ENCODE data around the gene MTUS2. TPM values are rescaled to one million over a fixed set of nuclear protein-coding genes. Genes with fewer than 3 reads are reported as not detected.

Gene MTUS2
- polyA plus RNA-seq, 4 donors: 0.74 to 6.2 (median 1.6) TPM

DNA sequence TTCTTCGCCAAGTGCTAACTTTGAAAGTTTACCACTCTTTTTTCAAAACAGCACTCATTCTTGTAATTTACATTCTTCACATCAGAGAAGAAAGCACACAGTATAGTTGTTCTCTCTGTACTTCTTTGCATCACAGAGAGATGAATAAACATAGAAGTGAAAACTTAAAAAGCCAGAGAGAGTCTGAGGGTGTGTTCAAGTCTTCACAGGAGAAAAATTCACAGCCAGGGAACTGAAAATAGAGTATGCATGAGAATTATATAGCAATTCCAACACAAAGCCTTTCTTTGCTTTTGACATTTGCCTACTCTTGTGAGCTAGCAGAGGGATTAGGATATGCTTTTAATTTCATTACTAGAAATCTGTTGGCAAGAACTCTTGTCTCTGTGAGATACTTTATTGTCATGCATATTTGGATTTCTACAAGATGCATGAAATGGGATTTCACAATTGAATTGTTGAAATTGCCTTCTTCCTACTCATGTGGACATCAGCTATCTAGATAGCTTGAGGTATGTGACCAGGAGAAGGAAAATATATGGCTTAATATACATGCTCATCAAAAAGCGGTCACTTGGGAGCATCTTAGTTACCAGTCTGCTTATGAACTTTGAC lies 609.3 kb downstream of the MTUS2 start:
- DNase-seq (ENCODE audit: low read depth in 4 of 4, low spot score in 3 of 4): no peak

DNA sequence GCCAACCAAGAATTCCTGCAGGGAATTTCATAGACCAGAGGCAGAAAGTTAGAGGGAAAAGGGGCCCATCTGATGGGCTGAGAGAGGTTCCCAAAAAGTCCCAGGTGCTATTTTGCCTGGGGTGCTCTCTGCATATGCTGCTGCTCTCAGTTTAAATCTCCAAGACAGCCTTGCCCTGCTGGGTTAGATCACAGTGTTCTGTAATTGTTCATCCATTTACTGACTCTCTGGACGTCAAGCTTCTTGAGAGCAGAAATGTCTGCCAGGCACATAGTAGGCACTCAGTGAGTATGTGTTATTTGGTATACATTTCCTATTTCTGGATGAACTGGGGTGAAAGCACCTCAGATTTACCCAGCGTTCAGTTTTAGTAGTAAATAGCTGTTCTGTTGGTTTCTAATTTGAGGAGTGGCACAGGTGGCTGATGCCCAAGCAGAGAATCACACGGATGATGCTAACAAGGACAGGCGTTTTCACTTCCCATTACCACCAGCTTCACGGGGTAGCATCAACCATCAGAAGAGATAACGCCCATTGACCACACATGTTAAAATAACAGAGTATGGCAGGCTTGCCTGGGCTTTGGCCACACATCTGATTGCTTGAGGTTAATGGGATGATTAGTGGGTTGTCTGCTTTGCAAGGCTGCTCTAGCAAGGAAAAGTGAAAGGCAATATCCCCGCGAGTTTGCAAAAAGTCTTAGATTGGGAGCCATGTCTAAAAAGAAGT lies 614.2 kb downstream of the MTUS2 start:
- no peak for DNase-seq (ENCODE audit: low read depth in 4 of 4, low spot score in 3 of 4)

DNA sequence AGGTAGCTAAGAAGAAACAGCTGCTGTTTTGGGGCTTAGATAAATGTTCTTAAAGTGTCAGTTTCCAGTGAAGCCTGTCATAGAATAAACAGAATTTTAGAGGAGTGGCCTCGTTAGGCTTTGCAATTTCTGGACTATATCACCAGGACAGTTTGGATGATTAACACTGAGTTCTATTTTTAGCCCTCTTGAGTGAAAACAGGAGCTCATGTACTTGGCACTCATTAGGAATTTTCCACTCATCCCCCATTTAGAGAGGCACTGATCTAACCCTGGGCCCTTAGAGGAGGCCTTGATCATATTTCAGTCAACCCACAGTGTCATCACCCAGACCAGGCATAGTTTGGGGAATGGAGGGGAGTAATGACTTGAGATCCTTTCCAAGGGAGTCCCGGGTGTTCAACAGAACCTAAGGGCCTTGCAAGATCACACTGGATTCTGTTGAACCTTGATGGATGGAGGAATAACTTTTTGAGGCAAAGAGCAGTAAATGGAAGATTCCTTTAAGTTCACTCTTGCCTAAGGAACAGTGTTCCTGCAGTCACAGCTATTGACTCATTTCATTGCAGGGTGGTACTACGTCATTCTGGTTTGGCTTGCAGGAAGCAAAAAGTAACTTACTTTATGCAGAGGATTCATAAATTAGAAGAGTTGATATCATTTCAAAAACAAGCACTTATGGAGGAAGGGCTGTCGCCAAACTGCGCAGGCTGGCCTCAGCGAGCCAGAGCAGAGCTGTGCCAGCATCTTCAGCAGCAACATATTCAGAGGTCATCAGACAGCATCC lies 615.2 kb downstream of the MTUS2 start:
- DNase-seq (ENCODE audit: low read depth in 4 of 4, low spot score in 3 of 4): peak in 1 of 4 donors; percentile 18

DNA sequence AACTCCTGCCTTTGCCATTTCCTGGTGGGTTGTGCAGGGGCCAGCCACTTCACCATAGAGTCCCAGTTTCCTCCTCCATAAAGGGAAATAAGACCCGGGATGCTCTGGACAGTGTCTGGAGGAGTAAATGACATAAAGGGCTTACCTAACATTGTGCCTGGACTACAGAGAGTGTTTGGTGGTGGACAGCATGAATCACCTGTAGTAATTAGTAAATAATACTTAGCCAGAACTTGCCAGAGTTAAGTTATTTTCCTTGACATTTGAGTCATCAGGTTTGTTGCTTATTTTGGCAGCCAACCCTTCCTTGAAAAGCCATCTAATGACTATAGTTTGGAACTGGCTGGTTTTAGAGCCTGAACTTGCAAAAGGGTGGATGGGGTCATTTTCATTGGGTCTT lies 616.2 kb downstream of the MTUS2 start:
- no peak for DNase-seq (ENCODE audit: low read depth in 4 of 4, low spot score in 3 of 4)

DNA sequence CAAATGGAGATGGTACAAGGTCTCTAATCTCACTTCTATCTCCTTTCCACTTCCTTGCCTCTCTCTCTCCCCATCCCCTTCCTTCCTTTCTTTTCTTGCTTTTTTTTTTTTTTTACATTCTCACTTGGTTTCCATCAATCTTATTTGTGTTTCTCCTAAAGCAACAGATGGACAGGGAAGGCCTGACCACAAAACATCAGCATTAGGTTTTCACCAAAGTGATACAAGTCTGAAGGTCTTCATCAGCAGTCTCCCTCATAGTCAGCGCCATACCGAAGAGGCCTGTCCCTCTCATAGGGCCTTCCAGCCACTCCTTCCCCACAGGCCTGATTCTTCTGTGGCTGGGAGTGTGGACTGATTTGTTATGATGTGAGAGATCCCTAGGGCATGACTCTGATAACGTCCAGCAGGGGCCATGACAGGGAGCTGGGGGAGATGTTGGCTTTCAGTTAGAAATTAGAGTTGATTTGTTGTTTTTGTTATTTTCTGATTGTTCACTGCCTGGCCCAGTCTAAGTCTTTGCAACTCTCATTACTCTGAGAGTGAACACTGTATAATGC lies 616.7 kb downstream of the MTUS2 start:
- DNase-seq (ENCODE audit: low read depth in 4 of 4, low spot score in 3 of 4): no peak

DNA sequence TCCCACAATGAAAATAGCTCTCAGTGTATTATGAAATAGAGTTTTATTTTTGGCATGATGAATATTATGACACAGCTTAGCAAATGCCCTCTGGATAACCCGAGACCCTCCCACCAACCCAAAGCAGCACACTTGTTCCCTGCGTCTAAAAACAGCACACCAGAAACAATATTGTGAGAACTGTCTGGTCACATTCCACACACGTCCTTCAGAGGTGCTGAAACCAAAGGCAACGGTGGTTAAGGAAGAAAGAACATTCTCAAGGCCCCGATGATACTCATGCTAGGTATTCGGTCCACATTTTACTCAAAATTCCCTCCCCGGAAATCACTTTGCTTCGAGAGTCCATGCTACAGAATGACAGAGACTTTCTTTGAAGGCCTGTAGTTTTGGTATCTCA lies 618.6 kb downstream of the MTUS2 start:
- no peak for DNase-seq (ENCODE audit: low read depth in 4 of 4, low spot score in 3 of 4)

DNA sequence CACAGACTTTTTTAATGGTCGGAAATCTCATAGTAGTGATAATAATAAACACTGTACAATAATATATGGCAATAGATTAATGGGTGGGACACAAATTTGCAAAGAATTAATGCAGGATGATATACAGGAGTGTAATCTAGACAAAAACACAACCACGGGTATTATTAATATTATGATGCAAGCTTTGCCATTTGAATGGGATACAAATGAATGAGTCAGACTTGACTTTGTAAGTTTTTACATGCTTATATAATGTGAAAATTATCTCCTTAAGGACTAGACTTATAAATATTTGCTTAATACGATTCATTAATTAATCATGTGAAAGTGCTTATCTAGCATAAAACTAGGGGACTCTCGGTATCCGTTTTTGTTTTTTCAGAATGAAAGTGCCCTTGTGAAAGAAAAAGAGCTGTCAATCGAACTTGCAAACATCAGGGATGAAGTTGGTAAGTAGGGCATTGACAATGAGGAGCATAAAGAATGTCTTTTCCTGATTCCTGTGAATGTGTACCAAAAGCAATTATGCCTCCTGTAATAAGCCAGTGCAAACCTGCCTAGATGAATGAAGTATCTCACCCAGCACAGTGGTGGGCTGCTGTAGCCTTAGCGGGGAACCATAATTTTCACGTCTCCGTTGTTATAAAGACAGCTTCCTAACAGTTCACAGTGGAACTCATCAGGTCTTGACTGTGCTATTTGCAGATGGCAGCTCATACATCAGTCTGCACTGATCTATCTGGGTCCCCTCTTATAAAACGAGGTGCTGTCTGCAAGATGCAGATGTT lies 619.7 kb downstream of the MTUS2 start:
- no peak for DNase-seq (ENCODE audit: low read depth in 4 of 4, low spot score in 3 of 4)

GRCh38 chr13:29441306-29441705 lies 621.2 kb downstream of the MTUS2 start:
- DNase-seq (ENCODE audit: low read depth in 4 of 4, low spot score in 3 of 4): no peak

DNA sequence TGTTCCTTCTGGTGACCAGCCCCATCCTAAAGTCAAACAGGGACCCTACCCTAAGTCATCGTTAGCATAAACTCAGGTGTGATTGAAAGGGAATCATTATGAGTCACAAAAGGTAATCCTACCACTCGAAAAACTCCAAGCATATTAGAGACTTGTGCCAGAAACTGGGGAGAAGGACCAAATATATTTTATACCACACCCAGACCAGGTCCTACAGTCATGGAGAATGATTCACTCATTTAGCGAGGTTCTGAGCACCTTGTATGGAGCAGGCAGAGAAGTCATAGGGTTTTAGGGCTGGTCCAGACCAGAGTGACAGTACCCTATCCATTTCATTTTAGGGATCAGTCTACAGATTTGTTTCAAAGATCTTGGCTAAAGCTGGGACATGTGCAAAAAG lies 625.9 kb downstream of the MTUS2 start:
- DNase-seq (ENCODE audit: low read depth in 4 of 4, low spot score in 3 of 4): no peak

DNA sequence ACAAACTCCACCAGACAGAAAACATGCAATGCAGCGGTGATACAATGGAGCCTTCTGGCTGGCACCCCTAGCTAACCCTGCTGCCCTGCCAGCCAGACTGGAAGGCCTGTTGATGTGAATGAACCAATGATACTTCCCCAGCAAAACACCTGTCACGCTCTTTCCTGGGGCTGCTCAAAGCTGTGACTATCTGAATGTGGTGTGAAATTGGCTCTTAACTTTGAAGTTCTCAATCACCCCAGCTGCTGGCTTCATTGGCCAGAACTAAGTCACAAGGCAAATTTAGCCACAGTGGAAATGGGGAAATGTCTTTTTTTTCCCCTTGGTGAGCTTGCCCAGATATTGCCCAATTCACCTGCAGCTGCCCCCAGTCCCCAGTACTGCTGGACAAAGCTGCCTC lies 628.0 kb downstream of the MTUS2 start:
- DNase-seq (ENCODE audit: low read depth in 4 of 4, low spot score in 3 of 4): no peak

- no peak for DNase-seq (ENCODE audit: low read depth in 4 of 4, low spot score in 3 of 4)
Observed at GRCh38 chr13:29449726-29450125, 629.6 kb downstream of the MTUS2 start.

GRCh38 chr13:29451976-29452375 lies 631.8 kb downstream of the MTUS2 start:
- DNase-seq (ENCODE audit: low read depth in 4 of 4, low spot score in 3 of 4): no peak

- no peak for DNase-seq (ENCODE audit: low read depth in 4 of 4, low spot score in 3 of 4)
Observed at GRCh38 chr13:29452773-29453616, 632.9 kb downstream of the MTUS2 start.

DNA sequence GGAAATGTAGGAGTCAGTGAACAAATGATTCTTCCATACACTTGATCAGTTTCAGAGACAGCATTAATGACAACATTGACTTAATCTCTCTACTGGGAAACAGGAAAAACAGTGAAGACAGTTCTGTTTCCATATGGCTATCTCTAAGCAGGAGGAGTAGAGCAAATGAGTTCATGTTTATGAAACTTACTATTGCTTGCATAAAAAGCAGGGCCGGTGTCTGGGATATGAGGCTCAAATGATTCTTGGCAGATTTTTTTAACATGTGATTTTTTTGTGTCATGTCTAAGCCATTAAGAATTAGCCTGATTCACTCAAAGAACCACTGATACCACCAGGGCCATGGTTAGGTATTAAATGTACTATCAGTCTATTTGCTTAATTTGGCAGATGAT lies 633.5 kb downstream of the MTUS2 start:
- DNase-seq (ENCODE audit: low read depth in 4 of 4, low spot score in 3 of 4): no peak

DNA sequence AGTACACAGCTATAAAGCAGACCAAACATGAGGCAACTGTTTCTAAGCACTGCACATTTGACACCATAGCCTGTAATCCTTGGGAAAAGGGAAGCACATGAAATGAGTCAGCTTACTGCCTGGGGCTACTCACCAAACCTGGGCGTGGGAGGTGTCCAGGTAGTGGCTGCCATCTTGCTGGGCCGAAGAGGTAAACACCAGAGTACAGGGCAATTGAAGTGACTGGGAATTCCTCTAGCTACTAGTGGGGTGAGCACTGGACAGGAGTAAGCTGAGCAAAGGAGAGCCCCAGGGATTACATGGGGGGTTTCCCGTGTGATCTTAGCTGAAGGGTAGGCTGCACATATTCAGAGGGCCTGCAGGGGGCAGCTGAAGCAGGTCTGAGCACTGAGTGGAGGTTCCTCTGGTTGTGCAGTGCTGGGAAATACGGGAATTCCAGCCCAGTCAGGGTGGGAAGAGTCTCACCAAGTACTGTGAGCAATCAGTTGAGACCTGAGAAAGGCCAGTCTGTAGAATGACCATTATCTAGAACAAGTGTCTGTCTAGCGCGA lies 634.9 kb downstream of the MTUS2 start:
- no peak for DNase-seq (ENCODE audit: low read depth in 4 of 4, low spot score in 3 of 4)

DNA sequence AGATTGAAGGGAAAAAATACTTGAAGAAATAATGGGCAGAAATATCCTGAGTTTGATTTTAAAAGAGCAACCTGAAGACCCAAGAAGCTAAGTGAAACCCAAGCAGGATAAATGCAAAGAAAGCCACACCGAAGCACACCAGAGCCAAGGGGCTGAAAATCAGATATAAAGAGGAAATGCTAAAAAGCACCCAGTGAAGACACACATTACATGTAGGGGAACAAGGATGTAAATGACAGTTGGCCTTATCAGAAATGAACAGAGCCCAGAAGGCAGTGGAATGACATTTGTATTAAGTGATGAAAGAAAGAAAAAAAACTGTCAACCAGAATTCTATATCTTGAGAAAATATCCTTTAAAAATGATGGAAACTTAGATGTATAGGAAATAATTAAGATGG lies 636.3 kb downstream of the MTUS2 start:
- DNase-seq (ENCODE audit: low read depth in 4 of 4, low spot score in 3 of 4): no peak

DNA sequence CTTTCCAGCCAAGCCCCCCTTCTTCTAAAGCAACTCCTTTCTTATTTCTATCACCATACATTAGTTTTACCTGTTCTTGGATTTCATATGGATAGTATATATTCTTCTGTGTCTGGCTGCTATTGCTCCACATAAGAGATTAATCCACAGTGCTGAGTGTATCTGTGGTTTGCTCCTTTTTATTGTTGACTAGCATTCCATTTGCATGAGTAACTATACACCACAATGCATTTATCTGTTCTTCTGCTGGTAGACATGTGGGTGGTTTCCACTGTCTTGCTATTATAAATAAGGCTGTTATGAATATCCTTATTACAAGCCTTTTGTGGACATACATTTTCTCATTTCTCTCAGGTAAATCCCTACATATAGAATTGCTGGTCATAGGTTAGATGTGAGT lies 637.2 kb downstream of the MTUS2 start:
- DNase-seq (ENCODE audit: low read depth in 4 of 4, low spot score in 3 of 4): no peak

DNA sequence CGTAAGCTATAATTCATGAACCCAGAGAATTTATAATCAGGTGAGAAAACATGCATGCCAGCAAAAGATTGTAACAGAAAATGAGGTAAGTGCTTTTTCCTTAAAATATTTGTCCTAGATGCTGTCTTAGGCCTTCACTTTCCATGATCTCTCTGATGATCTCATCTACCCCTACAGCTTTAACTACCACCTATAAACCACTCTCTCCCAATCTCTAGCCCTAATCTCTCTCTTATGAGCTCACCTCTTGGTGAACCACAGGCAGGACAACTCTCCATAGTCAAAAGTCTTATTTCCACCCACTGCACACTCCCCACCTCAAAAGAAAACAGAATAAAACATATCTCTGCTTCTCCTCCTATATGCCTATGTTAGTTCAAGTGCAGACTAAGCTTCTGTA lies 638.3 kb downstream of the MTUS2 start:
- no peak for DNase-seq (ENCODE audit: low read depth in 4 of 4, low spot score in 3 of 4)

DNA sequence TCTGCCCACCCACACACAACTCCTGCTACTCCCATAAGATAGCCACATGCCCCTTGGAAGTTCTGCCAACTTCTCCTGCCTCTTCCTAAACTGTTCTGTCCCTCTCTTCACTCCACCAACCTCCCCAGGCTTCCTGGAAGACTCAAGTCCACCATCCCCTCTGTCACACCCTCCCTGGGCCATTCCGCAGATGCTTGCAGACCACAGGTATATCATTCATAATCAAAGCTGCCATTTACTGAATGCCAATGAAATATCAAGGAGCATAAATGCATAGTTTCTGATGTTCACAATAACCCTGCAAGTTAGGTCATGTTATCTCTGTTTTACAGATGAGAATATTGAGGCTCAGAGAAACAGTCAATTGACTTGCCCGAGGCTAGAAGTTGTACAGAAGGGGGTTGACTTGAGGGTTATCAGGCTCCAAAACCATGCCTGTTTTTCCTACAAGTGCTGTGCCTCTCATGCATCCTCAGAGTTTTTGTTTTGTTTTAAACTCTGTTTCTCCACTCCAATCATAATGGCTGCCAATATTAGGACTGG lies 639.7 kb downstream of the MTUS2 start:
- DNase-seq (ENCODE audit: low read depth in 4 of 4, low spot score in 3 of 4): no peak

Measured in left renal pelvis (tissue), 4 donors.